Stimulated activated CD8-positive, alpha-beta memory T cell treated with anti-CD3 and anti-CD28 coated beads, Interleukin-15, amount 100 ng/mL, for 48 hours (primary cell): ENCODE data around the gene ATP2B2.

Experiments used
- DNase-seq, 2 donors: peaks; one replicate each; pipeline ENCODE4 v3.0.0-alpha.2; 2020; ENCODE audit warnings: low read depth in 2 of 2

The ATP2B2 gene

DNA sequence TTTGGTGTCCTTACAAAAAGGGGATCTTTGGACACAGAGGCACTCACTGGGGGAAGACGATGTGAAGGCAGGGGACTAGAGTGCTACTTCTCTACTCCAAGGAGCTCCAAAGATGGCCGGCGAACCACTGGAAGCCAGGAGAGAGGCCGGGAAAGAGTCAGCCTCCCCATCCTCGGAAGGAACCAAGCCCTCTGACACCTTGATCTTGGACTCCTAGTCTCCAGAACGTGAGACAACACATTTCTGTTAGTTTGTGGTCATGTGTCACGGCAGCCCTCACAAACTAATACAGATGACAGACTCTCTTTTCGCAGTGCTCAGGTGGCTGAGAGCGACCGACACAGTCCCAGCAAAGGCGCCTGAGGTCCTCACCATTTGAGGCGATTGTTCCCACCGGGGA, 24.4 kb upstream of the ATP2B2 start:
- no peak for DNase-seq

DNA sequence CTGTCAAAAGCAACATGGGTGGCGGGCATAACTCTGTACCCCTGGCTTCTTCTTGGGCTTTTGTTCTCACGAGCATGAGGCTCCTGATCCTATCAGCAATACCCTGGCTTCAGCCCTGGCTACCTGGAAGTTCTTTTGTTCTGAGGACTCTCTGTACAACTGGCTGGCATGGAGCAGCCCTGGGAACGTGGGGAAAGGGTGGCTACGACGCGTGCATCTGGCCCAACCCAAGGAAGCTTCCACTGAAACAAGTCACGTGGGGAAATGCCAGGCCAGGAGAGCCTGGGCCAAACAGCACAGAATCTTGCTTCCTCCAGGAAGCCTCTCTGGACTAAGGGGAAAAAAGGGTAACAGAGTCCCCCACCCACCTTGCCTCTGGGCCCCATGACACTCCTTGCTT, 22.7 kb upstream of the ATP2B2 start:
- DNase-seq, result no peak

DNA sequence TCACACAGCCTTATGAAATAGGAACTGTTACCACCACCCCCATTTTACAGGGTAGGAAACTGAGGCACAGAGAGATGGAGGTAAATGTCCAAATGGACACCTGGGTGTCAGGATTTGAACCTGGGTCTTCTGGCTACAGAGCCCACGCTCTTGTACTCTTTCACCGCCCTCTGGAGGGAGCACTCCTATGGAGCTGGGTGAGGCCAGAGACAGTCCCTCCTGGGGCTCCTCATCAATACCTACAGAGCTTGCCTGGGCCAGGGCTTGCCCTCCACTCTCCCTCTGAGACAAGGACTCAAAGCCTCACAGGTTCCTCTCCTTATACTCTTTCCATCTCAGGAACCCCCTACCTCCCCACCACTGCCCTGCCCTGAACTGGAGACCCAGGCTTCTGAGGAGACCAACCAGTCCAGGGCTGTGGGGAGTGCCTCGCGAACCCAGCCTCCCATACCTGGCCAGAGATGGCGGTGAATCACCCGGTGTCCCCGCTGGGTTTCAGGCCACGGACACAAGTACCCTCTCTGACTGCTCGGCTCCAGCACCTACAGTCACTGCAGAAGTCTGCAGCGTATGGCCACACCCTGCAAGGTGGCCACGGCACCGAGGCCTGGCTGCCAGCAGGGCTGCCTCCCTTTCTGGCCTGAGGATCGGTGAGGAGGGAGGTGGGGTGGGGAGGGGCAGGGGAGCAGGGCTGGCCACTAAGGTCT, 22.1 kb upstream of the ATP2B2 start:
- no peak for DNase-seq

DNA sequence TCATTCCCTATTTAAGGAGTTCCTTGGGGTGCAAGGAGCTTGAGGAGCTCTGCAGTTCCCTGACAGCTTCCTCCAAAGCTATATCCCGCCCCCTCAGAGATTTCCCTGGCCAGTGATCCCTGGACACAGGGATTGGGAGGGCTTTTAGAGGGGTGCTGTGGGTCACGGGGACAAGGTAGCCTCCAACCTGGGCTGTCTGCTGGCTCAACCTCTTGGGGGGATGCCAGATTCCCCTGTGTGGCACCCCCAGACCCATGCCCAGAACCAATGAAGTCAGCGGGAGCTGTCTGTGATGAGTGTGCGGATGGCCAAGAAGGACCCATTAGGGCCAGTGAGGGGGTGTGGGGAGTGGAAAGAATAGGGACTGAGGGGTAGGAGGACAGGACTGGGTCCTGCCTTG, 21.0 kb upstream of the ATP2B2 start:
- no peak for DNase-seq

DNA sequence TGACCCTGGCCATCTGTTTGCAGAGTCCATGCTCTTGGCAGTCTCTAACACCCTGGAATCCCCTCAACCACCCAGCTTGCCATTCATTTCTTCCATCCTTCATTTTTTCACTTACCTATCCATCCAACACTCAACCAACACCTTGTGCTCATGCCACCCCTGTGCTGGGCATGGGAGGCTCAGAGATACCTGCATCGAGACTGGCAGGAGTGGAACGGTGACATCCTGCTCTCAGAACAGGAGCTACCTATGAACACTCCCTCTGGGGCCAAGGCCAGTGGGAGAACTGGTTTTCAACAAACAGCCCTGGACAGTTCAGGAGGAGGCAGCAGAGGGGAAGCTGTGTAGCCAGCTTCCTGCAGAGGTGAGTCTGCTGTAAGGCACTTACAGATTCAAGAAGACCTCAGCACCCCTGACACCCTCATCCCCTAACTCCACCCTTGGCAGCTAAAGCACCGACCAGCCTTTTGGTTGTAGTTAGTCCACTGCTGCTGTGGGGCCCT, 19.5 kb upstream of the ATP2B2 start:
- DNase-seq, result no peak

DNA sequence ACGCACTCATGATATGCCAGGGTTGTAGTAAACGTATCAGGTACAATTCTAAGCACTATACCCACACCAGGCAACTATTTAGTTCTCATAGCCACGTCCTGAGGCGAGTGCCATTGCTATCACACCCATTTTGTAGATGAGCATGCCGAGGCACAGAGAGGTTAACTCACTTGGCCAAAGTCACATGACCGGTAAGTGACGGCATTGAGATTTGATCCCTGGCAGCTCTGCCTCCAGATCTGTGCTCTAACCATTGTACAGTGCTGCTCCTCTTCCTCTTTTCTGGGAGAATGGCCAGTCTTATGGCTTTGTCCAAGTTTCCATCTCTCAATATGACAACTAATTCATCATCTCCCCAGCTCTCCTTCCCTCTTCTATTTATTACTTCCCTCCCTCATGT, 18.9 kb upstream of the ATP2B2 start:
- DNase-seq, result no peak

DNA sequence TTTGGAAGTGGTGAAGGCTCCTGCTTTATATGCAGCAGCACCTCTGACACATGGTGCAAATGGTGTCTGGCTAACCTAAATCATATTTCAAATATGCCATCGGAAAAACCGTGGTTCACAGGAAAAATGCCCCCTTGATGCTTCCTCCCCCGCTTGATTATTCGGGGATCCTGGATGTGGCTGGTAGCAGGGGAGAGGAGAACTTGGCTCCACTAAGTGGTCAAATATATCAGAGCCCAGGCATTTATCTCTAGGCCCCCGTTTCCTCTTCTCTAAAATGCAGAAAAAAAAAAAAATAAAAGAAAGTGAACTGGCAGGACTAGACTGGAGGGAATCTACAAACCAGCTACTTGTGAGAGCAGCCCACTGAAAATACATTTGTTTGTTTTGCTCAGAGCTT, 18.2 kb upstream of the ATP2B2 start:
- no peak for DNase-seq

DNA sequence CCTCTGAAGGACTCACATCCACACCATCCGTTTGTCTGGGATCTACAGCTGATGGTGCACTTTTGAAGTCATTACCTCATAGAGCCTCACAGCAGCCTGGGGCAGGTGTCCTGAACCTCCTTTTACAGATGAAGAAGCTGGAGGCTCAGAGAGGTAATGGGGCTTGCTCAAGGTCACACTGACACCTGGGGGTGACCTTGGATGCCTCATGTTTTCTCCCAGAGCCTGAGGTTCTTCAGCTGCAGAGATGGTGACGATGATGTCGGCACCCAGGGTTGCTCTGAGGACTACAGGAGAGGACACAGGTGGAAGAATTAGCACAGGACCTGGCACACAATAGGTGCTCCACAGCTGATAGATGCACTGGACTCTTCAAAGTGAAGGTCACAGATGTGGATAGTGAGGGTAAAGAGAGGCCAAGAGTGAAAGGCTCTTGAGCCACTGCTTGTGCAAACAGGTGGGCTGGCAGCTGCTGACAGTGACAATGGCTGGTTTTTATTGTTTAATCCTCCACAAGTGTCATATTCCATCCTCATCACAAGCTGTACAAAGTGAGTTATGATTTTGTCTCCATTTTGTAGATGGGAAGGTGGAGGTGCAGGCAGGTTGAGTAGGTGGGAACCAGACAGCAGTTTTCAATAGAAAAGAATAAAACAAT, 17.4 kb upstream of the ATP2B2 start:
- no peak for DNase-seq

DNA sequence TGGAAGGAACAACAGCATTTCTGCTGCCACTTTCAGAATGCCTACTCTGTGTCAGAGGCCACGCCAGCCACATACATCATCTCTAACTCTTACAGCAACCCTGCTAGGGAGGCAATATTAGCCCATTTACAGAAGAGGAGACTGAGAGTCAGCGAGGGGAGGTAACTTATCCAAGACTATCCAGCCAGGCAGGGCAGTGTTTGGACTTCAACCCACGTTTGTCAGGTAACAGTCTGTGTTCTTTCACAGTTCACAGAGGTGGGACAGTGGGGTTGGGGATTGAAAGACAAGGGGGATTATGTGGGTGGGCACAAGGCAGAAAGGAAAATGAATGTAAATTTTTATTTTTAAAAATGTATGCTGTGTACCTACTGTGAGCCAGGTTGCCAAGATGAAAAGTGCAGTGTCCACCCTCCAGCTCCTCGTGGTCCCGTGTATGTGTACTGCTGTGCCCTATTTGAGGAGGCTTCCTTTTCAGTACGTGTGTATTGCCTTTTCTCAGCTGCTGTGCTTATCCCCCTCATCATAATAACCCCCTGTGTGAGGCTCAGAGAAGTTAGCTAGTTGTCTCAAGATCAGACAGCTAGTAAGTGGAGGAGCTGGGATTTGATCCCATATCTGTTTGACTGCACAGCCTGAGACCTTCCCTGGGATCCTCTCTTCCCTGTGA, 16.5 kb upstream of the ATP2B2 start:
- DNase-seq, result no peak

DNA sequence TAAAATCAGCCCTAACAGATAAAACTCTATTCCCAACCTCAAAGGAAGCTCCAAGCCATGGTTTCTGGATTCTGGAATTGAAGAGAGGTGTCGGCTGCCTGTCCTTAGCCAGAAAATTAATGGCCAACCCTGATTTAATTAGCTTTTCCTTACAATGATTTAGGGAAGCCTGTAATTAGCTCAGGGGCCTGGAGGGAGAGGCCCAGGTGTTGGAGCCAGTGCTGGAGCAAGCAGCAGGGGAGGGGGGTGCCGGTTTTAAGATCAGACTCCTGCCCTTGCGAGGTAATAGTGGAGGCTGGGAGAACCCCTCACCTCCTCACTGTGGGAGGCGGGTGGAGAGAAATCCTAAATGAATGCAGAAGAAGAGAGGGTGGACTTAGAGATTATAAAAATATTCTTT, 14.7 kb upstream of the ATP2B2 start:
- DNase-seq, result no peak

DNA sequence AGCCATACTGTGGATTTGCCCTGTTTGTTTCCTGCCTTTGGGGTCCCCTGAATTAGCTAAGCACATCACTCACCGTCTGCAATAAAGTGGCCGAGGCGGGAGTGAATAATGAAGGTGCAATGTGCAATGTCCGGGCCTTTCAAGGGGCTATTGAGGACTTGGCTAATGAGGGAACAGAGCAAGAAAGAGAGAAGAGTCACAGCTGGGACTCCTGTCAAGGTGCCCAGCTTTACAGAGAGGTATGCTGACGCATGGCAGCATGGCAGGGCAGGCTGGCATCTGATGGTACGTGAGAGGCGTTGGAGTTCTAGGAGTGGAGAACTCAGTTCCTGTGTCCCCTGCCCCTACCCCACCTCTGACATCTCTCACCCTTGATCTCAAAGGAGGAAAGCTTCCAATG, 13.8 kb upstream of the ATP2B2 start:
- DNase-seq, result no peak

DNA sequence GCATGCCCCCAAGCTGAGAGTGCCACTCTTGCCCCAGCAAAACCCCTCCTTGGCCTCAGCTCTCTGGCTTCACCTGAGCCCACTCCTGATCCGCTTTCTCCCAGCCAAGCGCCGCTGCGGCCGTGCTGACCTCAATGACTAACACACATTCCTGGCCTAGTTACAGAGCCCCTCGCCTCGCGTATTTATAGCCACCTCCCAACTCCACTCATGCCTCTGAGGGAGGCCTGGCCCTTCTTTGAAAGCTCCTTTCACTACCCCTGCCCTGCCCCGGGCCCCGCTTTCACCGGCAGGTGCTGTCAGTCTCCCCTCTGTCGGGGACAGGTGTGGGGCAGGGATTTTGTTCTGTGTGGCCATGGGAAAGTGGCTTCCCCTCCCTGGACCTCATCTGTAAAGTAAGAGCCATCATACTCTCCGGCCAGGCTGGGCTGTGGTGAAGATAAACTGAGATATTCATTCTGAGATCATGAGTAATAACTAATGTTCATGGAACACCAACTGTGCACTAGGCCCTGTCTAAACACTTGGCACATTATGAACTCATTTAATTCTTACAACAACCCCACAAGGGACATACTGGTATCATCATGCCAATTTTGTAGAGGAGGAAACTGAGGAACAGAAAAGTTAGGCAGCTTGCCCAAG, 13.2 kb upstream of the ATP2B2 start:
- DNase-seq, result no peak

DNA sequence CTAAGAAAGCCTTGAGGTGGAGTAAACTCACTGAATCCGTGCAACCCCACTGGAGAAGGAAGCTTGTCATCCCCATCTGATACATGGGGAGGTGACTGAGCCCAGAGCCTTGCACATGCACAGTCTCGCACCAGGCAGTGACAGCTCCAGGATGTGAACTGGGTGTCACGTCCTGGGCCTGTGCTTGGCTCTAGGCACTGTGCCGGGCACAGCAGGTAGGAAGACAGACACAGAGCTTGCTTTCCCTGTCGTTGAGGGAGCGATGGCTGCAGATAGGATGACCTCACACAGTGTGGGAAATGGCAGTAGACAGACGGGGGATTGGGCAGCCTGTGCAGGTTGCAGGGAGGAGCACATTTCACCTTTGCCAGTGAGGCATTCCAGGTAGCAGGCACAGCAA, 12.2 kb upstream of the ATP2B2 start:
- no peak for DNase-seq

DNA sequence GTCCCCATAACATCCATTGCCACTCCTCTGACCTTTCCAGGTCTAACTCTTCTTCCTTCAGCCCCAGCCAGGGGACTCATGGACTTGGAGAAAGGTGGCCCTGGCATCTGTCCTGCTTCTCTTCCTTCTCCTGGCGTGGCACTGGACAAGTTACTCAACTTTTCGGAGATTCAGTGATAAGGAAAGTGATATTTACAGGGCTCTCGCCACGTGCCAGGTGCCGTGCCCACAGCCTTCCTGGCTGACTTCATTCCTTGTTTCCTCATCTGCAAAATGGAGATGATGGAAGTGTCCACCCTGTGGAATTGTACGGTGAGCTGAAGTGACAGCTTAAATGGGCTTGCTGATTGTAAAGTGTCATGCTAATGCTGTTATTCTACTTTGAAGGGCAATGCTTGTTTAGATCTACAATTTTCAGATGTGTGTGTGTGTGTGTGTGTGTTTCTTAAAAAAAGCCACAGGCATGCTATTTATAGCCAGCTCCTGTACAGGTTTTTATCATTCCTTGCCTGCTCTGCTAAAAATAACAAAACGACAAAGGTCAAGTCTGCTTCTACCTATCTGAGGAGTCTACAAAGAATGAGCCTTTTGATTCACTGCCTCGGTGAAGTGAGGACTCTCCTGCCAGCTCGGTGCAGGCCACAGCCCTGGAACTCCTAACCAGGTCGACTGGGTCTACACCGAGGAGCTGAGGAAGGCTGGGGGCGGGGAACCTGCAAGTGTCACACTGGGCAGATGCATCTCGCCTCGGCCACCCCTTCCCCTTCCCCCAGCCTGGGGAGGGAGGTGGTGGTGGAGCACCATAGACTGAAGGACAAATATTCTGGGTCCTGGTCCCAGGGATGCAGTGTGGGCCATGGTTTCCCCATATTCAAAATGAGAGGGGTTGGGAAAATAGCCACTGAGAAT, 11.4 kb upstream of the ATP2B2 start:
- no peak for DNase-seq

DNA sequence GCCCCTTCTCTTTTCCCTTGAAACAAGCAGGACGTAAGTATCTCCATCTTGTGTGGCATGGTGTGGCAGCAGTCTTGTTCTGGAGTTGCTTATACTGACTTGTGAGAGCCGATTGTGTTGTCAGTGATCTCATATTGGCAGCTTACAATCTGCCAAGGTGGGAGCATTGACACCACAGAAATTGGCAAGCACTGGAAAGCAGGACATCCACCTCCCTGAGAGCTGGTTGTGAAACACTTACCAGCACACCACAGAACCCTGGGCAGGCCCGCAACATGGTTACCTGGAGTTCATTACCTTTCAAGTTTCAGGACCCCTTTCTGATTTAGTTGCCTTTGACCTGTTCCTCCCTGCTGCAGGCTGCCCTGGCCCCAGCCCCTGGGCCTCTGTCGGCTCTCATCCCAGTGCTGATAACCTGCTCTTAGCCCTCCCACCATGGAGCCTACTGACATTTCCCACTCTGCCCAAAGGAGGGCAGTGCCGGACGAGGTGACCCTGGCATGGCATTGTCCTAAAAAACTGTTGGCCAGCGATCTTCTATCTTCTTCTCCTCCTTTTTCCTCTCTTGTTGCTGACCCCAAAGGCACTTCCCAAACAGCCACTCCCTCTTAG, 10.6 kb upstream of the ATP2B2 start:
- no peak for DNase-seq

DNA sequence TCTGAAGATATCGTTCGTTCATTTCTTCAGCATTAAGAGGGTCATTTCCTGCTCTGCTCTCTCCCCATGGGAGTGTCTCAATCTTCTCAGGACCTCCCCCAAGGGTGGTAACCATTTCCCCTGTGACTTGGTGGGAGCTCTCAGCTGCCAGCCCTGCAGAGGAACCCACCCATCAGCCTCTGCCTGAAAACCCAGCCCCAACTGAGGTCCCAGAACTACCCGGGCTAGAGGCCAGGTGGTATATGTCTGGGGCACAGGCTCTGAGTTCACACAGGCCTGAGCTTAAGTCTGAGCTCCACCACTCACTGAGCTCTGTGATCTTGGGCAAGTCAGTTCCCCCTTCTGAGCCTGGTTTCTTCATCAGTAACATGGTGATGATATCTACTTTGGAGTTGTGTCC, 10.0 kb upstream of the ATP2B2 start:
- no peak for DNase-seq

DNA sequence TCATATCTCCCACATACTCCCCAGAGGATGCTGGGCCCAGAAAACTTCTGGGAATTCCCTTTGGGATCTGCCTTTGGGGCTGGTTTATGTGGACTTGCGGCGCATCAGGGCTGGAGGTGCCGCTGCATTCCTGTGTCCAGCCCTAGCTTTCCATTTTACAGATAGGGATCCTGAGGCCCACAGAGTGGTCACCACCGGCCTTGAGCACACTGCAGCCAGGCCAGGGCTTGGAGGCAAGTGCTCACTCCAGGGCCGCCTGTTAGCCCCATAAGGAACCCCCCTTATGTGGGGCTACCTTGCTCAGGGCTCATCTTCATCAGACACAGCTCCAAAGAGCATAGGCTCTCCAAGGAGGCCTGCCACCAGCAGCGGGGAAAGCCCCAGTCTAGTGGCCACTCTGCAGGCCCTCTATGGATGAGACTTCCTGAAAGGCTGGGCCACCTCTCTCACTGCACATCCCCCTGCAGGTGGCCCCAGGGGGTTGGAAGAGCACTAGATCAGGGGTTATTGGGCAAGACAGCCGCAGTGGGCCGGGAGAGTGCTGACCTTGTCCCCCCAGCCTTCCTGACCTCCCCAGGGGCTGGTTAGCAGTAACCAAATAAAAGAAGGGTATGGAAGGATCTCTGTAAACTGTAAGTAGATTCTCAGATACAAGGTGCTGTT, 9.2 kb upstream of the ATP2B2 start:
- no peak for DNase-seq

DNA sequence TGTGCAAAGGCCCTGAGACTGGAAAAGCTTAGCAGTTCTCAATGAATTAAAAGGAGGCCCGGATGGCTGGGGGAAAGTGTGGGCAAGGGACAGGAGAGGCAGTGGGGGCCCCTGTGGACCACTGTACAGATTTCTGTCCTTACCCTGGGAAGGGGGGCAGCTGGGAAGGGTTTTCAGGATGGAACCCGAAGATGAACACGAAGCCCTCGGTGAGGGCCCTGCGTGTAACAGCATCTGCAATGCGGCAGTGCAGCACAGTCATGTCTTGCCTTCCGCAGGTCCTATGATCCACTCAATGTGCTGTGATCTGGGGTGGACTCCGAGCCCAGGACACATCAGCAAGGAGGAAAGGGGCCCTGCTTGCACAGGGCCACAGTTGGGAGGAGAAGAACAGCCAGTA, 7.9 kb upstream of the ATP2B2 start:
- no peak for DNase-seq

DNA sequence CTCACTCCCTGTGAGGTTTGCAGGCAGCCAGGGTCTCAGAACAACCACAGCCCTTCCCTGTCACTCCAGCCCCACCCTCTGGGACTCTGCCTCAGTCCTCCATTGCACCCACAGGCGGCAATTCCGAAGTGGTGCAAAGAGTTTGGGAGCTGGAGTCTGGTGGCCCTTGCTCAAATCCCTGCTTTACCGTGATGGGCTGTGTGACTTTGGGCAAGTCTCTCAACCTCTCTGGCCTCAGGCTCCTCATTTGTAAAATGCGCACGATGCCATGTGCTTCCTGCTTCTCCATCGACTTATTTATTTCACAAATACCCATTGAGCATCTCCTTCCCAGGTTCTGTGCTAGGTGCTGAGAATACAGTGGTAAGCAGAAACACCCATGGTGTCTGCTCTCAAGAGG, 7.3 kb upstream of the ATP2B2 start:
- DNase-seq, result no peak

DNA sequence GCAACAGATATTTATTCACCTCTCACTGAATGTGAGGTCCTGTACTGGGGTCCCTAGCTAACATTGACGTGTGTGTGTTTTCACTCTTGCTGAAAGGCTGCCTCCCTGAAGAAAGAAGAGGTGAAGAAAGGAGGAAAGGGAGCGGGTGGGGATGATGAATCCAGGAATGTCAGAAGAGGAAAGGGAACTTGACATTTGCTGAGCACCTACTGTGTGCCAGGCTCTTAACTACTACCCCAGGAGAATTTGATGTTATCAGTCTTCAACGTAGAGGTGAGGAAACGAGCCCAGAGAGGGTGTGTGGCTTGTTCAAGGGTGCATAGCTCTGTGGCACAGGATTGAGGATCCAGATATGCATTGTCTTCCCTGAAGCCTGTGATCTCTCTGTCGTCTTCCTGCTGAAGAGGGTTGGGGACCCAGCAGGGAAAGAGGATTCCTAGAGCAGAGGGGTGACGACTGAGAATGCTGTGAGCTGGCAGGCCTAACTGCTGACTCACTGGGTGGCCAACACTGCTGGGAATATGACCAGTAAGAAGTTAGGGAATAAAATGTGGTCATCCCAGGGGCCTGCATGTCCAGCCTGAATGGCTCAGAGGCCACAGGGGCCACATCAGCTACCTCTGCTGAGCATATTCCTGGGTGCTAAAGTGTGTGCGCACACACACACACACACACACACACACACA, 6.6 kb upstream of the ATP2B2 start:
- no peak for DNase-seq
